Ishikawa (cell line): ENCODE results near the gene FAM120A.

Source experiments
- EGR1 ChIP-seq: IDR thresholded peaks from 2 replicates; pipeline ENCODE4 v1.6.1; 2012
- EP300 ChIP-seq: IDR thresholded peaks from 2 replicates; pipeline ENCODE4 v1.6.1; 2012; ENCODE audit warnings: borderline replicate concordance
- FOXM1 ChIP-seq: IDR thresholded peaks from 2 replicates; pipeline ENCODE4 v1.6.1; 2012; ENCODE audit warnings: low read depth, borderline replicate concordance
- NFIC ChIP-seq: IDR thresholded peaks from 2 replicates; pipeline ENCODE4 v1.6.1; 2012
- RAD21 ChIP-seq: IDR thresholded peaks from 2 replicates; pipeline ENCODE4 v1.6.1; 2012; ENCODE audit warnings: low read depth
- TAF1 ChIP-seq: IDR thresholded peaks from 2 replicates; pipeline ENCODE4 v1.6.1; 2012; ENCODE audit warnings: low read depth, mild to moderate bottlenecking
- ZBTB7A ChIP-seq: IDR thresholded peaks from 2 replicates; pipeline ENCODE4 v1.6.1; 2012; ENCODE audit warnings: low read depth
- TF ChIP-seq, protein P1 (sequence below): IDR thresholded peaks from 2 replicates; pipeline ENCODE4 v1.6.1; 2012
- TF ChIP-seq, protein P2 (sequence below): IDR thresholded peaks from 2 replicates; pipeline ENCODE4 v1.6.1; 2012; ENCODE audit warnings: low read depth, mild to moderate bottlenecking

DNA sequence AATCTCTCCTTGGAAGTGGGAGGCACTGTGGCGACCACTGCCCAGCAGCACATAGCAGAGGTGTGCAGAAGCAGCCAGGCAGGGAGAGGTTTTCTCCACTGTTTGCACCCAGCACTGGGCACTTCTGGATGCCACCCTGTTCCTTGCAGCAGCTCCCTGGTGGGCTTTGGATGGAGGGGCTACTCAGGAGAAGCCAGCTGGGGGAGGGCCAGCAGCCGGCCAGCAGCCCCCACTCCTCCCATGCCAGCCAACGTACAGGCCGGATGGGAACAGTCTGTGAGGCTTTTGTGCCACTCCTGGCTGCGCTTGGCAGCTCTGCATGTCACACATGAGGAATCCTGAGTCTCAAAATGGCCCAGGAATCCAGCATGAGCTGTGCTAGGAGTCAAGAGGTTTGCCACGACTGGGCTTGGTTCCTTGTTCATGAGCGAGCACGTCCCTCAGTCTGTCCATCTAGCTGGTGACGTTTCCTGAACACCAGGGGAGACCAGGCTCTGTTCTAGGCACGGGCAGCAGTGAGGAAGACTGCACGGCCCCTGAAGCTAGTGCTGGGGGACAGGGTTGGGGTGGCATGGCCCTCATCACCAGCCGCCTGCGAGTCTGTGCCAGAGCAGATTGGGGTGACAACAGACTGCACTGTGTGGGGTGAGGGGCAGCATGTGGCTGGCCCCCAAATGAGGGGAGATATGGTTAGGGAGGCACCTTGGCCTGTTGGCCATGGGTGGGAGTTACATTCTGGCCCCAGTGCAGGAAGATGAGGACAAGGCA lies 135.0 kb downstream of the FAM120A start:
- TF ChIP-seq NFIC (no peak), ZBTB7A (no peak), EGR1 (no peak), RAD21 (no peak), TAF1 (no peak), EP300 (no peak), FOXM1 (no peak)
- TF ChIP-seq, protein P1, sequence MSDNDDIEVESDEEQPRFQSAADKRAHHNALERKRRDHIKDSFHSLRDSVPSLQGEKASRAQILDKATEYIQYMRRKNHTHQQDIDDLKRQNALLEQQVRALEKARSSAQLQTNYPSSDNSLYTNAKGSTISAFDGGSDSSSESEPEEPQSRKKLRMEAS: no peak
- TF ChIP-seq, protein P2, sequence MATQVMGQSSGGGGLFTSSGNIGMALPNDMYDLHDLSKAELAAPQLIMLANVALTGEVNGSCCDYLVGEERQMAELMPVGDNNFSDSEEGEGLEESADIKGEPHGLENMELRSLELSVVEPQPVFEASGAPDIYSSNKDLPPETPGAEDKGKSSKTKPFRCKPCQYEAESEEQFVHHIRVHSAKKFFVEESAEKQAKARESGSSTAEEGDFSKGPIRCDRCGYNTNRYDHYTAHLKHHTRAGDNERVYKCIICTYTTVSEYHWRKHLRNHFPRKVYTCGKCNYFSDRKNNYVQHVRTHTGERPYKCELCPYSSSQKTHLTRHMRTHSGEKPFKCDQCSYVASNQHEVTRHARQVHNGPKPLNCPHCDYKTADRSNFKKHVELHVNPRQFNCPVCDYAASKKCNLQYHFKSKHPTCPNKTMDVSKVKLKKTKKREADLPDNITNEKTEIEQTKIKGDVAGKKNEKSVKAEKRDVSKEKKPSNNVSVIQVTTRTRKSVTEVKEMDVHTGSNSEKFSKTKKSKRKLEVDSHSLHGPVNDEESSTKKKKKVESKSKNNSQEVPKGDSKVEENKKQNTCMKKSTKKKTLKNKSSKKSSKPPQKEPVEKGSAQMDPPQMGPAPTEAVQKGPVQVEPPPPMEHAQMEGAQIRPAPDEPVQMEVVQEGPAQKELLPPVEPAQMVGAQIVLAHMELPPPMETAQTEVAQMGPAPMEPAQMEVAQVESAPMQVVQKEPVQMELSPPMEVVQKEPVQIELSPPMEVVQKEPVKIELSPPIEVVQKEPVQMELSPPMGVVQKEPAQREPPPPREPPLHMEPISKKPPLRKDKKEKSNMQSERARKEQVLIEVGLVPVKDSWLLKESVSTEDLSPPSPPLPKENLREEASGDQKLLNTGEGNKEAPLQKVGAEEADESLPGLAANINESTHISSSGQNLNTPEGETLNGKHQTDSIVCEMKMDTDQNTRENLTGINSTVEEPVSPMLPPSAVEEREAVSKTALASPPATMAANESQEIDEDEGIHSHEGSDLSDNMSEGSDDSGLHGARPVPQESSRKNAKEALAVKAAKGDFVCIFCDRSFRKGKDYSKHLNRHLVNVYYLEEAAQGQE: no peak
